GM21360 (cell line): ENCODE results near the gene MORN3.
"Not testable (repeated sequence)": the region's sequence is repeated elsewhere in the genome, so short reads cannot be mapped to it uniquely, and the experiment has no call there.

Experiments used
- ATAC-seq: cut with Tn5 transposase; IDR thresholded peaks from one replicate; pipeline ENCODE4 v1.9.1; 2021; ENCODE audit warnings: mild to moderate bottlenecking, moderate library complexity; ENCODE audit not compliant: unreplicated experiment

MORN3 gene

GRCh38 chr12:121648458-121649028, 20.9 kb downstream of the MORN3 start:
- no peak for ATAC-seq

DNA sequence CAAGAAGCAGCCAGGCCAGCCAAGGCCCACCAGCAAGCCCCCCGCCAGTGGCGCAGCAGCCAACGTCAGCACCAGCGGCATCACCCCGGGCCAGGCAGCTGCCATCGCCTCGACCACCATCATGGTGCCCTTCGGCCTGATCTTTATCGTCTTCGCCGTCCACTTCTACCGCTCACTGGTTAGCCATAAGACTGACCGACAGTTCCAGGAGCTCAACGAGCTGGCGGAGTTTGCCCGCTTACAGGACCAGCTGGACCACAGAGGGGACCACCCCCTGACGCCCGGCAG, 28.2 kb downstream of the MORN3 start:
- ATAC-seq, result no peak

DNA sequence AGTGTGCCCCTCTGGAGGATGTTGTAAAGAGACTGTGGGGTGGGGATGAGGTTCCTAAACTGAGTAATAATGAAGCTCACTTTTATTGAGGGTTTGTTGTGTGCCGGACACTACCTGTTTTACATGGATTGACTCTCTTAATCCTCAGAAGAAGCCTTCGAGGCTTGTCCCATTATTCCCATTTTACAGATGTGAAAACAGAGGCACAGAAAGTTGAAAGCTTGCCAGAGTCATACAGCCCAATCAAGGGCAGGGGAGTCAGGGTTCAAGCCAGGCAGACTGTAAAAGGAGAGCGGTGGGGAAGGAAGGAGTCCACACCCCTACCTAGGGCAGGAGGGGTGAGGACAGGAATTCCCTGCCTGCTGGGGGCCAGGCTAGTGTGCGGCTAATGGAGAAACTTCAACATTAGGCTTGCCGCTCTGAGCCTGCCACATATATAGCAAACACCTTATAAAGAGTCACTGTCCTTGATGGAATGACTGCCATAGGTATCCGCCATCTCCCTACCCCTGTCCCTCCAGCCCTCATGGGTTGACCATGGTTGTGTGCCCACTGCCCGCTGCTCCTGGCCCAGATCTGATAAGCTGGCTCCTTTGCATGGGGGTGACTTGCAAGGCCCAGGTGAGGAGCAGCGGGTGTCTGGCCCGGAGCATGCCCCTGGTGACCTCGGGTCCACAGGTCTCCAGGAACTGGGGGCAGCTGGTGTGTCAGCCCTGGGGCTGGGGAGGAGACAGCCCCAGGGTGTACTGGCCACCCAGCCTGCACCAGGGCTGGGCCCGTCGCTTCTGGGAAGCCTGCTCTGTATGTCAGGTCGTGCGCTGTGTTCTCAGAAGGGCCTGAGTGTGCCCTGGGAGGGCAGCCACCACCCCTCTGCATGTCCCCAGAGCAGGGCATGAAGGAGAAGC, 30.9 kb downstream of the MORN3 start:
- ATAC-seq, result no peak

DNA sequence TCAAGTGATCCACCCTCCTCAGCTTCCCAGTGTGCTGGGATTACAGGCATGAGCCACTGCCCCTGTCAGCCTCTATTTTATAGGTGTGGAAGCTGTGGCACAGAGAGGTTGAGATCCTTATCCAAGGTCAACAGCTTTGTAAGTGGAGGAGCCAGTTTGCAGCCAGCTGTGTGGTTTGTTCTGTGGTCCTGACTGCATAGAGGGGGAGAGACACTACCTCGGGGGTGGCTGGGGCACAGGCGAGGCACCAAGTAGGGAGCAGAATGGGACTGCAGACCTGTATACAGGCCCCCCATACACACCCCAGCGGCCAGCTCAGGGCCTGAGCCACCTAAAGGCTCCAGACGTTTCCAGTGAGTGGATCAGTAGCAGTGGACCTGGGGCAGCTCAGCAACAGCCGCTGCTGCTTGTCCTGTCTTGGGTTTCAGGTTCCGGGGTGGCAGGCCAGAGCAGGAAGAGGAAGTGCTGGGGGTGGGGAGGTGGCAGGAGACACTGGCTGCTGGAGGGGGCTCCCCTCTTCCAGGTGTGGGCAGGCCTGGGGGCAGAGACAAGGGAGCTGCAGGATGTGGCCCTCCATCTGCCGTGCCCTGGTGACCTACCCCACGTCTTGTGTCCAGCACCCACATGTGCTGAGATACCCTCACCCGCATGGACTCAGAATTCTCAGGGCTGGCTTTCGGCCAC, 32.1 kb downstream of the MORN3 start:
- ATAC-seq, result no peak

- no peak for ATAC-seq
Measured at GRCh38 chr12:121634836-121635235, 34.6 kb downstream of the MORN3 start.

- ATAC-seq, result not testable (repeated sequence)
Measured at GRCh38 chr12:121633833-121634196, 35.6 kb downstream of the MORN3 start.

DNA sequence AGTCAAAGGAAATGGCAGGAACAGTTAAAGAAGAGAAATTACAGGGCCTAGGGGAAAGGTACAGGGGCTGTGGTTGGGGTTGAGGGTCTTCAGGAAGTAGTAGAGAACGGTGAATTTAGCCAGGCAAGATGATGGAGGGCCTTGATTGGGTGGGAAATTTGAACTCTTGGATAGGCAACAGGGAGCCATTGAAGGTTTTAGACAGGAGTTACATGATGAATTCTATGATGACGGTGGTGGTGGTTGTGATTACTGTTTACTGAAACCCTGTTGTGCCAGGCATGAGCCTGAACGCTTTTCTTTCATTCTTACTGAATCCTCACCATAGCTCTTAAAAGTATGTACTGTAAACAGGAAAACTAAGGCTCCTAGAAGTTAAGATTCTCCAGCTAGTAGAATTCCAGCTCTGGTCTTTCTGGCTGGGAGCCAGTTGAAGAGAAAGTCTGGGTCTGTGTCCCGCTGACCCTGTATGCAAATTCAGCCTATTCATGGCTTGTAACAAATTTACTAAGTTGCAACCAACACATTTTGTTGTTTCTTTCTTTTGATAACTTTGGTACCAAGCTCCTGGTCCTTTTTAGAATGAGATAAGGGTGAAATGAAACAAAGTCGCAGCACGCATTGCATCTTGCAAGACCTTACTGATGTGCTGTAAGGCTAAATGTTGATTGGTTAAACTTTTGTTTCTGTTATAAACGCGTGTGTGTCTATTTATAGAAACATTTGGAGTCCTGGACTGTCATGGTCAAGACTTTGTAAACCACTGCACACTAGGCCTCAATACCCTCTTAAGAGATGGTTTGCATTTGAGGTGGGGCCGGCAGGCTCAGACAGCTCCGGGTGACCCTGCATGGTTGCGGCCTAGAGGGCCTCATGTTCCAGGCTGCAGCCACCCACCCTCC, 37.1 kb downstream of the MORN3 start:
- ATAC-seq, result no peak

DNA sequence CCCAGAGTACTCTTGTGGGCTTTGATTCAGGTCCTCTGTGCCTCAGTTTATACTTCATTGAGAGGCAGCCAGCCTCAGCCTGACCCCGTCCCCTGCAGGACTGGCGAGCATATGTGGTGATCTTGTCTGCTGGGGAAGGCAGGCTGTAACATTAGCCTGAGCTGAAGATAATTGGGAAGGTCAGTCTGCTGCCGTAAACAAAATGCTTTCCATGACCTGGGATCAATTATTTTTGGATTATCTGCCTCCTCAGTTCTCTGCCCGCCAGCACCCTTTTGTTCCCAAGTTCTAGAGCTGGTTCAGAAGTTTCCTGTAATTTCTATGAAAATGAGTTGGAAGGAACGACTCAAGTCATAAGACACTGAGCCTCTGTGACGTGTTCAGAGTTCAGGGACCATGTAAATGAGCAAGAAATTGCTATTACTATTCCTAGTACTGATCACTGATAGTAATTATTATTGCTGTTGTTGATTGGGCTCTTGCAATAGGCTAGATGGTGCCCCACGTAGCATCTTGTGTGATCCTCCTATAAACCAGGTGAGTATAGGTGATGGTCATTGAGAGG, 38.6 kb downstream of the MORN3 start:
- no peak for ATAC-seq

GRCh38 chr12:121628536-121628935, 40.9 kb downstream of the MORN3 start:
- no peak for ATAC-seq

- ATAC-seq, result no peak
Measured at GRCh38 chr12:121628037-121628436, 41.4 kb downstream of the MORN3 start.

GRCh38 chr12:121626853-121627640, 42.4 kb downstream of the MORN3 start:
- ATAC-seq, result peak; percentile 25

DNA sequence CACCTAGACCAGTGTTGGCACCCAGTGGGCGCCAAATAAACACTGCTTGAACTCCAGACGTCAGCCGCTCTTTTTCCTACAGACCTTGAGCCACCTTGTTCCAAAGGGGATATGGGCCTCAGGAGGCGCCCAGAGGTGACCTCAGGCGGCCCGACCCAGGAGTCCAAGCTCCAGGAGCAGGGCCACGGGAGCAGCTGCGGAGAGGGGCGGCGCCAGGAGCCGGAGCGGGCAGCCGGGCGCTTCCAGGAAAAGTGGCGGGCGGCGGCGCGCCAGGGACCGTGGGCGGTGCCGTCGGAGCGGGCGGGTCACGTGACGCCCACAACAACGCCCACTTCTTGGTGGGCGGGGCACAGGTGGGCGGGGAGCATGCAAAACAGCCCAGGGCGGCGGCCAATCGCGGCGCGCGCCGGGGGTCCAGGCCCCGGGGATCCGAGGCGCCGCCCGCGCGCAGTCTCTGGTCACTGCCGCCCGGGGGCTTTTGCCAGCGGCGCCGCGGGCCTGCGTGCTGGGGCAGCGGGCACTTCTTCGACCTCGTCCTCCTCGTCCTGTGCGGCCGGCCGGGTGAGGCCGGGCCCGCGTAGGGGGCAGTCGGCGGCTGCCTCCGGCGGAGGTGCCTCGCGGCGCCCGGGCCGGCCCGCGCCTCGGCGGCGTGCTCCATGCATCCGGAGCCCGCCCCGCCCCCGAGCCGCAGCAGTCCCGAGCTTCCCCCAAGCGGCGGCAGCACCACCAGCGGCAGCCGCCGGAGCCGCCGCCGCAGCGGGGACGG, 43.2 kb downstream of the MORN3 start, which contains the start of gene ORAI1:
ORAI1 (plus strand) TSS at position 444 of the 766 bp plus-strand sequence.
- peak; percentile 68 for ATAC-seq

DNA sequence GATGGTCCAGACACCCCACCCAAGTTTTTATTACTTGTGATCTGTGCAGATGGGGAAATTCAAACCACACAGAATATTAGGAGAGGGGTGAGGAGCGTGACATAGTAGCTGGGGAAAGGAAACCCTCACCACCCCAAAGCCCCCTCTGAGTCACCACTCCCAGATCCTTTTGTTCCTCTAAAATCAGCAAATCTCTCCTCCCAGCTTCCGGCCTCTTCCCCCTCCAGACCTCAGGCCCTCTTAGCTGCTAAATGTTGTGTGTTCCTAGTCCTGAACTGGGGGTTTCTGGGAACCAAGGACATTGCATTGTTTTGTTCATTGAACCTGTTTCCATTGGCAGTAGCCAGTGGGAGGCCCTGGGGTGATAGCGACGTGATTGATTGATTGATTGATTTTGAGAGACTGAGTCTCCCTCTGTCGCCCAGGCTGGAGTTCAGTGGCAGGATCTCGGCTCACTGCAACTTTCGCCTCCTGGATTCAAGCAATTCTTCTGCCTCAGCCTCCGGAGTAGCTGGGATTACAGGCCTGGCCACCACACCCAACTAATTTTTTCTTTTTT, 49.0 kb downstream of the MORN3 start:
- no peak for ATAC-seq

- ATAC-seq, result no peak
Measured at GRCh38 chr12:121618659-121619233, 50.7 kb downstream of the MORN3 start.

DNA sequence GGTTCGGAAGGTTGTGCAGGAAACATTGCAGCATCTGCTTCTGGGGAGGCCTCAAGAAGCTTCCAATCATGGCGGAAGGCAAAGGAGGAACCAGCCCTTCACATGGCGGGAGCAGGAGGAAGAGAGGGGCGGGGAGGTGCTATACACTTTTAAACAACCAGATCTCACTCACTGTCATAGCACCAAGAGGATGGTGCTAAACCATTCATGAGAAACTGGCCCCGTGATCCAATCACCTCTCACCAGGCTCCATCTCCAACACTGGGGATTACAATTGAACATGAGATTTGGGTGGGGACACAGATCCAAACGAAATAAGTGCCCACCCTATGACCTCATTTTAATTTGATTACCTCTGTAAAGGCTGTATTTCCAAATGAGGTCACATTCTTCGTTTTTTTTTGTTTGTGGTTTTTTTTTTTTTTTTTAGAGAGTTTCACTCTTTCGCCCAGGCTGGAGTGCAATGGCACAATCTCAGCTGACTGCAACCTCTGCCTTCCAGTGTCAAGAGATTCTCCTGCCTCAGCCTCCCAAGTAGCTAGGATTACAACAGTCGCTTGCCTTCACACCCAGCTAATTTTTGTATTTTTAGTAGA, 54.5 kb downstream of the MORN3 start:
- ATAC-seq, result no peak

GRCh38 chr12:121613462-121613861, 56.0 kb downstream of the MORN3 start:
- ATAC-seq, result no peak

GRCh38 chr12:121611306-121611705, 58.1 kb downstream of the MORN3 start:
- ATAC-seq, result no peak
